GF-D8 (cell line): ENCODE results near the gene CYYR1.

ENCODE experiments used
- DNase-seq: peaks from one replicate; lab custom pipeline; 2025; lab: John Stamatoyannopoulos, UW

CYYR1 gene

GRCh38 chr21:26572702-26573381 lies at the start of gene CYYR1:
Gene CYYR1 (minus strand): TSS chr21:26573286. CDS start chr21:26572940, 346 bp downstream.
- DNase-seq, result no peak

- DNase-seq, result no peak
Measured at GRCh38 chr21:26617176-26617575, 44.1 kb upstream of the CYYR1 start.

GRCh38 chr21:26614251-26614650 lies 41.2 kb upstream of the CYYR1 start:
- no peak for DNase-seq

GRCh38 chr21:26599261-26599660 lies 26.2 kb upstream of the CYYR1 start:
- no peak for DNase-seq

- DNase-seq, result no peak
Measured at GRCh38 chr21:26597981-26598380, 24.9 kb upstream of the CYYR1 start.

GRCh38 chr21:26597031-26597430 lies 23.9 kb upstream of the CYYR1 start:
- no peak for DNase-seq

GRCh38 chr21:26595971-26596370 lies 22.9 kb upstream of the CYYR1 start:
- DNase-seq, result no peak

- no peak for DNase-seq
Measured at GRCh38 chr21:26593800-26594199, 20.7 kb upstream of the CYYR1 start.

- DNase-seq, result no peak
Measured at GRCh38 chr21:26591543-26591942, 18.5 kb upstream of the CYYR1 start.

- no peak for DNase-seq
Measured at GRCh38 chr21:26588446-26588845, 15.4 kb upstream of the CYYR1 start.

- no peak for DNase-seq
Measured at GRCh38 chr21:26587736-26588201, 14.7 kb upstream of the CYYR1 start.

- DNase-seq, result no peak
Measured at GRCh38 chr21:26583769-26584168, 10.7 kb upstream of the CYYR1 start.

GRCh38 chr21:26581818-26582217 lies 8.7 kb upstream of the CYYR1 start:
- DNase-seq, result no peak

- no peak for DNase-seq
Measured at GRCh38 chr21:26572076-26572701, 897 bp downstream of the CYYR1 start.

- DNase-seq, result no peak
Measured at GRCh38 chr21:26570203-26570602, 2.9 kb downstream of the CYYR1 start.

- no peak for DNase-seq
Measured at GRCh38 chr21:26565546-26565945, 7.5 kb downstream of the CYYR1 start.

- DNase-seq, result no peak
Measured at GRCh38 chr21:26565111-26565510, 8.0 kb downstream of the CYYR1 start.

GRCh38 chr21:26563856-26564503 lies 9.1 kb downstream of the CYYR1 start:
- no peak for DNase-seq

GRCh38 chr21:26560612-26561011 lies 12.5 kb downstream of the CYYR1 start:
- no peak for DNase-seq

GRCh38 chr21:26559099-26559498 lies 14.0 kb downstream of the CYYR1 start:
- no peak for DNase-seq

- DNase-seq, result no peak
Measured at GRCh38 chr21:26557106-26557505, 16.0 kb downstream of the CYYR1 start.

- no peak for DNase-seq
Measured at GRCh38 chr21:26555540-26556146, 17.4 kb downstream of the CYYR1 start.

GRCh38 chr21:26554365-26554764 lies 18.7 kb downstream of the CYYR1 start:
- no peak for DNase-seq
